Stimulated activated CD8-positive, alpha-beta memory T cell treated with anti-CD3 and anti-CD28 coated beads, Interleukin-7, amount 100 ng/mL, for 1 hour (primary cell): Measurements from ENCODE around the gene SEMA3G.

ENCODE experiments used
- DNase-seq, 2 donors: peaks; one replicate each; pipeline ENCODE4 v3.0.0-alpha.2; 2020; ENCODE audit warnings: low read depth in 2 of 2

The SEMA3G gene

GRCh38 chr3:52479037-52479876 lies 34.4 kb upstream of the SEMA3G start:
- DNase-seq = no peak

GRCh38 chr3:52477796-52478095 lies 32.8 kb upstream of the SEMA3G start:
- DNase-seq = no peak

GRCh38 chr3:52477076-52477795 lies 32.3 kb upstream of the SEMA3G start:
- DNase-seq = no peak

- DNase-seq = no peak
Observed at GRCh38 chr3:52473026-52473425, 28.1 kb upstream of the SEMA3G start.

- no peak for DNase-seq
Observed at GRCh38 chr3:52472239-52473000, 27.5 kb upstream of the SEMA3G start.

- DNase-seq = no peak
Observed at GRCh38 chr3:52471371-52472238, 26.7 kb upstream of the SEMA3G start.

- no peak for DNase-seq
Observed at GRCh38 chr3:52470920-52471319, 26.0 kb upstream of the SEMA3G start.

- DNase-seq = no peak
Observed at GRCh38 chr3:52469001-52469400, 24.1 kb upstream of the SEMA3G start.

- no peak for DNase-seq
Observed at GRCh38 chr3:52468336-52468735, 23.4 kb upstream of the SEMA3G start.

- DNase-seq = no peak
Observed at GRCh38 chr3:52463416-52463815, 18.5 kb upstream of the SEMA3G start.

- DNase-seq = no peak
Observed at GRCh38 chr3:52461874-52462273, 17.0 kb upstream of the SEMA3G start.

GRCh38 chr3:52458770-52459545 lies 14.1 kb upstream of the SEMA3G start:
- DNase-seq = no peak

GRCh38 chr3:52458031-52458760 lies 13.3 kb upstream of the SEMA3G start:
- no peak for DNase-seq

GRCh38 chr3:52456800-52457183 lies 11.9 kb upstream of the SEMA3G start:
- DNase-seq = no peak

GRCh38 chr3:52456169-52456799 lies 11.4 kb upstream of the SEMA3G start:
- DNase-seq = no peak

GRCh38 chr3:52455283-52456168 lies 10.6 kb upstream of the SEMA3G start, which contains the start of gene NISCH:
NISCH (plus strand) TSS chr3:52455604; CDS start chr3:52455642, 38 bp downstream.
- peak; percentile 95 to 96 for DNase-seq

- DNase-seq = no peak
Observed at GRCh38 chr3:52454938-52455282, 10.0 kb upstream of the SEMA3G start.

- no peak for DNase-seq
Observed at GRCh38 chr3:52454250-52454937, 9.5 kb upstream of the SEMA3G start.
